Occipital lobe (tissue), 2 donors: ENCODE data around the gene MRPL32. TPM values are rescaled to one million over a fixed set of nuclear protein-coding genes. Genes with fewer than 3 reads are reported as not detected.
A peak's percentile ranks its signal among the peaks of the same experiment; 100 is the strongest.

Experiments
- DNase-seq: peaks from one replicate; lab custom pipeline; 2025; lab: John Stamatoyannopoulos, UW
- total RNA-seq: library from RNA; depleted of rRNA; stranded (reverse); fragments of >200 nt; gene quantifications from one replicate; pipeline ENCODE4 v1.2.3, GENCODE V29; 2014

The MRPL32 gene
- total RNA-seq, 1 donor from 2014 or later, result 50.8 TPM

- DNase-seq, result peak; percentile 6
Measured at GRCh38 chr7:42964849-42965805, 33.0 kb downstream of the MRPL32 start.

GRCh38 chr7:42967391-42967790 is 35.2 kb downstream of the MRPL32 start:
- no peak for DNase-seq

GRCh38 chr7:42972699-42973500 is 40.7 kb downstream of the MRPL32 start:
- DNase-seq, result no peak

- DNase-seq, result no peak
Measured at GRCh38 chr7:42976371-42976770, 44.2 kb downstream of the MRPL32 start.

- DNase-seq, result no peak
Measured at GRCh38 chr7:42978496-42978895, 46.3 kb downstream of the MRPL32 start.

- no peak for DNase-seq
Measured at GRCh38 chr7:42980084-42980483, 47.9 kb downstream of the MRPL32 start.

GRCh38 chr7:42980514-42980913 is 48.3 kb downstream of the MRPL32 start:
- DNase-seq, result no peak

- DNase-seq, result no peak
Measured at GRCh38 chr7:42981601-42982000, 49.4 kb downstream of the MRPL32 start.

- DNase-seq, result no peak
Measured at GRCh38 chr7:42982604-42983115, 50.5 kb downstream of the MRPL32 start.

GRCh38 chr7:42984137-42984536 is 52.0 kb downstream of the MRPL32 start:
- no peak for DNase-seq

GRCh38 chr7:42986213-42986612 is 54.0 kb downstream of the MRPL32 start:
- DNase-seq, result no peak

GRCh38 chr7:42986781-42987248 is 54.6 kb downstream of the MRPL32 start:
- no peak for DNase-seq

Other genes starting within 250 kb of the MRPL32 start
- gene C7orf25, start 20.3 kb upstream of the MRPL32 start, total RNA-seq, result 9.2 TPM
- gene PSMA2, start 202 bp upstream of the MRPL32 start, total RNA-seq, result 51.2 TPM
- gene HECW1, start 180.3 kb downstream of the MRPL32 start, total RNA-seq, result 54.7 TPM